OCI-LY7 (cell line): Measurements from ENCODE around the gene EXOC6B. TPM values are rescaled to one million over a fixed set of nuclear protein-coding genes. Genes with fewer than 3 reads are reported as not detected.
A peak's percentile ranks its signal among the peaks of the same experiment; 100 is the strongest.

ENCODE experiments used
- BruUV-seq: library from RNA; stranded (reverse); fragments of 400-500 nt; replicated peaks from 2 replicates; lab custom pipeline; 2021; lab: Mats Ljungman, UMichigan
- CTCF ChIA-PET: fragments of 300-600 bp; sonication (Branson Sonifier 250); formaldehyde crosslinking; loops from one replicate; lab custom pipeline; 2022; ENCODE audit warnings: antibody characterized with exemption; ENCODE audit not compliant: unreplicated experiment; lab: Charles Lee
- POLR2A ChIA-PET: fragments of 300-600 bp; sonication (Branson Sonifier 250); formaldehyde crosslinking; loops from one replicate; lab custom pipeline; 2022; ENCODE audit warnings: antibody characterized with exemption; lab: Charles Lee
- DNase-seq: peaks from one replicate; pipeline ENCODE4 v3.0.0-alpha.2; 2015; ENCODE audit warnings: low spot score
- H2AFZ ChIP-seq: fragments of 200-600 bp; sonication (generic), shearing (Covaris generic); 2 replicates; pipeline ENCODE4 v1.6.1; 2014; ENCODE audit warnings: mild to moderate bottlenecking, antibody characterized with exemption, low read length, moderate library complexity
- H3K27ac ChIP-seq: fragments of 200-600 bp; sonication (generic); 2 replicates; pipeline ENCODE4 v1.5.1; 2014; ENCODE audit warnings: mixed run types, low read depth, mild to moderate bottlenecking, moderate library complexity, low read length, inconsistent platforms; ENCODE audit not compliant: poor library complexity, severe bottlenecking
- H3K36me3 ChIP-seq: fragments of 200-600 bp; sonication (generic); 2 replicates; pipeline ENCODE4 v1.6.1; 2014; ENCODE audit warnings: mild to moderate bottlenecking, antibody characterized with exemption, low read length, moderate library complexity, mixed read lengths; ENCODE audit not compliant: insufficient read depth
- H3K4me1 ChIP-seq: fragments of 200-600 bp; sonication (generic); 2 replicates; pipeline ENCODE4 v1.5.1; 2014; ENCODE audit warnings: mild to moderate bottlenecking, low read length; ENCODE audit not compliant: insufficient read depth, poor library complexity, severe bottlenecking
- H3K4me2 ChIP-seq: fragments of 200-600 bp; sonication (generic); 2 replicates; pipeline ENCODE4 v1.6.1; 2014; ENCODE audit warnings: mild to moderate bottlenecking, low read length
- H3K4me3 ChIP-seq: fragments of 200-600 bp; sonication (generic); 2 replicates; pipeline ENCODE4 v1.5.1; 2014; ENCODE audit warnings: mild to moderate bottlenecking, low read depth, low read length; ENCODE audit not compliant: poor library complexity, severe bottlenecking
- H3K79me2 ChIP-seq: fragments of 200-600 bp; sonication (generic); 2 replicates; pipeline ENCODE4 v1.6.1; 2016; ENCODE audit warnings: low read depth, mild to moderate bottlenecking, low read length, moderate library complexity, mixed read lengths; ENCODE audit not compliant: insufficient read depth
- H3K9me2 ChIP-seq: fragments of 200-600 bp; sonication (generic); 2 replicates; pipeline ENCODE4 v1.6.1; 2016; ENCODE audit warnings: mild to moderate bottlenecking, low read length, mixed read lengths; ENCODE audit not compliant: insufficient read depth
- H3K9me3 ChIP-seq: fragments of 200-600 bp; sonication (generic); 2 replicates; pipeline ENCODE4 v1.6.1; 2014; ENCODE audit warnings: mild to moderate bottlenecking, mixed run types, low read length, mixed read lengths
- H4K20me1 ChIP-seq: fragments of 200-600 bp; sonication (generic); 2 replicates; pipeline ENCODE4 v1.6.1; 2014; ENCODE audit warnings: mild to moderate bottlenecking, antibody characterized with exemption, low read length, moderate library complexity, mixed read lengths; ENCODE audit not compliant: insufficient read depth
- EZH2phosphoT487 ChIP-seq: fragments of 200-600 bp; sonication (generic); IDR thresholded peaks from 2 replicates; pipeline ENCODE4 v1.6.1; 2018; ENCODE audit warnings: low read depth, borderline replicate concordance, mild to moderate bottlenecking, mixed run types, antibody characterized with exemption, low read length, moderate library complexity, mixed read lengths
- intact Hi-C: fragments of 100-400 bp; cut with micrococcal nuclease; formaldehyde crosslinking; loops from one replicate; pipeline ENCODE4 v1.10.0; 2022; ENCODE audit not compliant: unreplicated experiment
- total RNA-seq, 2 experiments: library from RNA; depleted of rRNA in 1 of 2; stranded (reverse); fragments of >200 nt in 1 of 2; shearing (Covaris generic) in 1 of 2; gene quantifications; 2 replicates each; pipeline ENCODE4 v1.2.3, GENCODE V29; 2014 to 2022
- TF ChIP-seq, protein P1 (sequence below): fragments of 200-600 bp; sonication (generic); conservative IDR thresholded peaks from 2 replicates; pipeline ENCODE4 v1.5.1; 2014; ENCODE audit warnings: mild to moderate bottlenecking, antibody characterized with exemption, low read length, moderate library complexity, mixed read lengths

EXOC6B gene
- total RNA-seq, 2 experiments from 2014 or later = 5.1 TPM; not detected in 1

DNA sequence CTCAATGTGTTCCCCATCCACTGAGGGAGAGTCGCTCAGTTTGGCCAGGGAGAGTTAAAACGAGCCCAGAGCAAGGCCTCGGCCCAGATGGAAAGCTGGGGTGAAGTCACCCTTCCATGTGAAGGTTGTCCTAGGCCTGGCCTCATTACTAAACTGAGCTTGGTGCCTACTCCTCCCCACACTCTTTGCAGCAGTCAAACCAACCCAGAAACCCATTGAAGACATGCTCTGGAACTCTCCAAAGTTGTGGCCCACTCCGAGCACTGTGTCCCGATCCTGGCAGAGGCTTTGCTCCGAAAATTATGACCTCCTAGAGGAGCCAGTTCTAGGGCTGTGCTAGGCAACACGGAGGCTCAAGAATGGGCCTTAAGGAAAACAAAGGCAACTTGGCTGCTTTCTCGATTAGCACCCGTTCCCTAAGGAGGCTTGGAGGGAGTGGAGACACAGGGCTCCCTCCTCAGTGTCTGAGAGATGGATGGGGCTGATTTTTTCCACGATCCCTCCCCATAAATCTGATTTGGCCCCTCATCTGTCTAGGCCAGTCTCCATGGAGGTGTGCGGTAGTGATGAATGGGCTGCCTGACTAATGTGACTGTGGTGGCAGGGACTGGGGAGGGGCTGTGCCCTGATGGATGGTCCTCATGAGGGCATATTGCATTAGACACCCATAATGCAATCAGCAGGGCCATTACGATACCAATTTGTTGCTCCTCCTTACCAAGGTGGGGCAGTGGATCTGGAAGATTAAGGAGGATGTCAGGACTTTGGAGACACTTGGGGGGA lies 666.4 kb downstream of the EXOC6B start:
- no peaks in the 10 kb centered on the region for H4K20me1 ChIP-seq
- no peaks in the 10 kb centered on the region for H3K36me3 ChIP-seq
- no peak overlapping the region for H2AFZ ChIP-seq
- POLR2A ChIA-PET = no interaction called here
- H3K79me2 ChIP-seq = no peaks in the 10 kb centered on the region
- DNase-seq = no peak
- TF ChIP-seq, protein P1, sequence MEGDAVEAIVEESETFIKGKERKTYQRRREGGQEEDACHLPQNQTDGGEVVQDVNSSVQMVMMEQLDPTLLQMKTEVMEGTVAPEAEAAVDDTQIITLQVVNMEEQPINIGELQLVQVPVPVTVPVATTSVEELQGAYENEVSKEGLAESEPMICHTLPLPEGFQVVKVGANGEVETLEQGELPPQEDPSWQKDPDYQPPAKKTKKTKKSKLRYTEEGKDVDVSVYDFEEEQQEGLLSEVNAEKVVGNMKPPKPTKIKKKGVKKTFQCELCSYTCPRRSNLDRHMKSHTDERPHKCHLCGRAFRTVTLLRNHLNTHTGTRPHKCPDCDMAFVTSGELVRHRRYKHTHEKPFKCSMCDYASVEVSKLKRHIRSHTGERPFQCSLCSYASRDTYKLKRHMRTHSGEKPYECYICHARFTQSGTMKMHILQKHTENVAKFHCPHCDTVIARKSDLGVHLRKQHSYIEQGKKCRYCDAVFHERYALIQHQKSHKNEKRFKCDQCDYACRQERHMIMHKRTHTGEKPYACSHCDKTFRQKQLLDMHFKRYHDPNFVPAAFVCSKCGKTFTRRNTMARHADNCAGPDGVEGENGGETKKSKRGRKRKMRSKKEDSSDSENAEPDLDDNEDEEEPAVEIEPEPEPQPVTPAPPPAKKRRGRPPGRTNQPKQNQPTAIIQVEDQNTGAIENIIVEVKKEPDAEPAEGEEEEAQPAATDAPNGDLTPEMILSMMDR = no peak
- TF ChIP-seq EZH2phosphoT487 = no peak
- H3K27ac ChIP-seq = no peak overlapping the region
- intact Hi-C loops = no loop called here
- CTCF ChIA-PET = no interaction called here
- no peak overlapping the region for H3K4me3 ChIP-seq
- H3K4me2 ChIP-seq = no peak overlapping the region
- no TSS peak for BruUV-seq
- peaks cover 6% of the 10 kb centered on the region for H3K4me1 ChIP-seq
- no peaks in the 10 kb centered on the region for H3K9me2 ChIP-seq
- no peaks in the 10 kb centered on the region for H3K9me3 ChIP-seq

DNA sequence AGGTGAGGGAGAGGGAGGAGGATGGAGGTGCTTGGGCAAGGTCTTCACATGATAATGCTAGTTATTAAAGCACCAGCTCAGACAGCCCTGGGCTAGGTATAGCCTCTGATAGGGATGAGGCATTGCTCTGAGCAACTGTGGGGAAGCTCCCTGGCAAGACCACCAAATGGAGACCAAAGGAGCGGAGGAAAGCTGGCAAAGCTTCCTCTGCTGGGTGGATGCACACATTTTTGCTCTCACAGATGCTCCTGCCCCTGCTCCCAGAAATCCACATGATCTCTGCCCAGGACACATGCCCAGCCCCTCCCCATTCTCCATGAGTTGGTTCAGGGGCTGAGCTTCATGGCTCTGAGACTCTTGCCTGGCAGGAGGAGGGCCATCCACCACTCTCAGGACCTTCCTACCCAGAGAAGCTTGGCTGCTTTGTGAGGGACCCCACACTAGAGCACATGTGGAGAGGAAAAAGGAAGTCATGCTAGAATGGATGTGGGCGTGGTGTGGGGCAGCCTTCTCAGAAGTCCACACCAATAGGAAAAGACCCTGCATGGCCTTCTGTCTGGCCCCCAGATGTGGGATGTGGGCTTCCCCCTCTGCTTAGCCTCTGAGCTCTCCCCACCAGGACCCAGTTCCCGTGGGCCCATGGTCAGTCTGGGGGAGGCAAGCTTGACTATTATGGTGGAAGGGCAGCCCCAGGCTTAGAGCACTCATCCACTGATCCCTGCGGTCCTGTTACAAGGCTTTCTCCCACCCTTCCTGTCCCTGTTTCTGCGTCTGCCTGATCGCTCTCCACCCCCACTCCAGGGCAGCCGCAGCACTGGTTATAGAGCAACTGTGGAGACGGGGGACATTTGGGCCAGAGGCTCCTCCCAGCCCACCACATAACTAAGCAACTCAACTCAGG lies 667.7 kb downstream of the EXOC6B start:
- ChIA-PET CTCF (no interaction called here), POLR2A (interaction anchor here (0.9 kb wide), 1 partner anchor 40 kb away, joined by 3 read pairs; no protein-coding TSS in a partner anchor)
- Histone ChIP-seq H3K4me3 (no peak overlapping the region), H3K36me3 (no peaks in the 10 kb centered on the region), H4K20me1 (no peaks in the 10 kb centered on the region), H3K4me1 (peaks cover 6% of the 10 kb centered on the region), H2AFZ (peak overlapping the region; percentile 28; the same call in 1 of the 2 replicates), H3K4me2 (no peak overlapping the region), H3K9me3 (no peaks in the 10 kb centered on the region), H3K27ac (no peak overlapping the region), H3K9me2 (no peaks in the 10 kb centered on the region), H3K79me2 (no peaks in the 10 kb centered on the region)
- BruUV-seq = no TSS peak
- DNase-seq = peak; percentile 13
- TF ChIP-seq EZH2phosphoT487 = no peak
- TF ChIP-seq, protein P1 = no peak
- intact Hi-C loops = no loop called here
